SK-N-SH (cell line): ENCODE measurements around the gene ANKRD18A. TPM values are rescaled to one million over a fixed set of nuclear protein-coding genes. Genes with fewer than 3 reads are reported as not detected.
"Not testable (repeated sequence)": the region's sequence is repeated elsewhere in the genome, so short reads cannot be mapped to it uniquely, and the experiment has no call there.

Experiments
- CTCF ChIA-PET: fragments of 300-600, 350-600 bp; formaldehyde crosslinking; extraction: SDS; loops from one replicate; lab custom pipeline; 2021; lab: Yijun Ruan, JAX
- POLR2A ChIA-PET: fragments of 350-600 bp; sonication (Branson Sonifier 250); formaldehyde crosslinking; extraction: SDS; loops from one replicate; lab custom pipeline; 2020; ENCODE audit warnings: antibody characterized with exemption, inconsistent platforms; lab: Yijun Ruan, JAX
- DNase-seq: peaks from one replicate; pipeline ENCODE4 v3.0.0; 2012
- H2AFZ ChIP-seq: fragments of 200-600 bp; sonication (generic); 2 replicates; pipeline ENCODE4 v1.8.1; 2016; ENCODE audit warnings: antibody characterized with exemption, mild to moderate bottlenecking, low read depth
- H3F3A ChIP-seq: fragments of 200-600 bp; sonication (generic); replicated peaks from 2 replicates; pipeline ENCODE3; 2016; ENCODE audit warnings: antibody characterized with exemption, mild to moderate bottlenecking; ENCODE audit not compliant: insufficient read depth
- H3K27ac ChIP-seq, 2 experiments: fragments of 200-500 bp in 1 of 2; fragments of 200-600 bp in 1 of 2; sonication (Bioruptor generic) in 1 of 2; sonication (generic), shearing (Covaris generic) in 1 of 2; 2 replicates each; pipeline versions ENCODE4 v1.5.1 to v1.6.1; 2014 to 2016; ENCODE audit warnings: low read depth in 2 of 2, inconsistent platforms in 1 of 2, low read length in 1 of 2, mild to moderate bottlenecking in 1 of 2, mixed read lengths in 1 of 2
- H3K27me3 ChIP-seq: fragments of 200-600 bp; sonication (generic), shearing (Covaris generic); 2 replicates; pipeline ENCODE4 v1.6.1; 2016; ENCODE audit warnings: mixed run types; ENCODE audit not compliant: insufficient read depth
- H3K36me3 ChIP-seq, 2 experiments: fragments of 200-500 bp in 1 of 2; fragments of 200-600 bp in 1 of 2; sonication (Bioruptor generic) in 1 of 2; sonication (generic) in 1 of 2; replicated peaks in 1 of 2; 2 replicates each; pipeline versions ENCODE3 to v1.5.1; 2014 to 2016; ENCODE audit warnings: low read length in 1 of 2, mild to moderate bottlenecking in 1 of 2; ENCODE audit not compliant: insufficient read depth in 2 of 2, control insufficient read depth in 1 of 2
- H3K4me1 ChIP-seq, 2 experiments: fragments of 200-500 bp in 1 of 2; fragments of 200-600 bp in 1 of 2; sonication (Bioruptor generic) in 1 of 2; sonication (generic), shearing (Covaris generic) in 1 of 2; 2 replicates each; pipeline versions ENCODE4 v1.5.1 to v1.6.1; 2014 to 2016; ENCODE audit warnings: low read depth in 1 of 2, low read length in 1 of 2, mixed run types in 1 of 2; ENCODE audit not compliant: insufficient read depth in 2 of 2, control insufficient read depth in 1 of 2
- H3K4me2 ChIP-seq: fragments of 200-600 bp; sonication (generic), shearing (Covaris generic); 2 replicates; pipeline ENCODE4 v1.6.1; 2017; ENCODE audit warnings: mixed run types
- H3K4me3 ChIP-seq, 2 experiments: fragments of 200-500 bp in 1 of 2; fragments of 200-600 bp in 1 of 2; sonication (Bioruptor generic) in 1 of 2; sonication (generic), shearing (Covaris generic) in 1 of 2; 2 replicates each; pipeline versions ENCODE4 v1.5.1 to v1.8.1; 2014 to 2016; ENCODE audit warnings: low read depth in 2 of 2, inconsistent platforms in 1 of 2, low read length in 1 of 2, mild to moderate bottlenecking in 1 of 2, mixed read lengths in 1 of 2, moderate library complexity in 1 of 2
- H3K79me2 ChIP-seq: fragments of 200-600 bp; sonication (generic); 2 replicates; pipeline ENCODE4 v1.8.1; 2017; ENCODE audit warnings: mild to moderate bottlenecking; ENCODE audit not compliant: insufficient read depth
- H3K9ac ChIP-seq: fragments of 200-600 bp; sonication (generic); 2 replicates; pipeline ENCODE4 v1.6.1; 2017; ENCODE audit warnings: mixed run types
- H3K9me2 ChIP-seq: fragments of 200-600 bp; sonication (generic); 2 replicates; pipeline ENCODE4 v1.6.1; 2017; ENCODE audit warnings: mixed run types
- H3K9me3 ChIP-seq: fragments of 200-600 bp; sonication (generic); 2 replicates; pipeline ENCODE4 v1.6.1; 2017; ENCODE audit warnings: mixed run types, mild to moderate bottlenecking, moderate library complexity
- H4K20me1 ChIP-seq: fragments of 200-600 bp; sonication (generic); 2 replicates; pipeline ENCODE4 v1.6.1; 2017; ENCODE audit warnings: mild to moderate bottlenecking, mixed run types; ENCODE audit not compliant: insufficient read depth
- EP300 ChIP-seq, 2 experiments: IDR thresholded peaks; 2 replicates each; pipeline versions ENCODE4 v1.4.0 to v1.6.1; 2012; ENCODE audit warnings: borderline replicate concordance in 1 of 2, low read depth in 1 of 2, low read length in 1 of 2
- EZH2phosphoT487 ChIP-seq: fragments of 200-600 bp; sonication (generic); IDR thresholded peaks from 2 replicates; pipeline ENCODE4 v1.6.1; 2017; ENCODE audit warnings: low read depth, mixed run types, mild to moderate bottlenecking, antibody characterized with exemption, moderate library complexity, borderline replicate concordance
- FOXJ3 ChIP-seq: sonication (generic); formaldehyde crosslinking; IDR thresholded peaks from 2 replicates; pipeline ENCODE4 v1.5.1; 2020; ENCODE audit warnings: mild to moderate bottlenecking, missing genetic modification reagents
- GABPA ChIP-seq: IDR thresholded peaks from 2 replicates; pipeline ENCODE4 v1.4.0; 2012; ENCODE audit warnings: low read depth, mild to moderate bottlenecking
- MXI1 ChIP-seq: IDR thresholded peaks from 2 replicates; pipeline ENCODE4 v1.6.1; 2012; ENCODE audit warnings: mild to moderate bottlenecking, low read depth, low read length, improper control_type of control experiment
- RAD21 ChIP-seq: IDR thresholded peaks from 2 replicates; pipeline ENCODE4 v1.6.1; 2012; ENCODE audit warnings: mild to moderate bottlenecking, low read length
- WGBS: methylation state at CpG from one replicate; pipeline ENCODE4 v1.1.6; 2017; ENCODE audit warnings: low lambda C conversion rate; 5-methylcytosine and 5-hydroxymethylcytosine counted together
- polyA plus RNA-seq, 3 experiments: library from polyadenylated mRNA; depleted of rRNA; stranded (reverse); fragments of >200 nt; gene quantifications; 2 replicates each; pipeline ENCODE4 v1.2.3, GENCODE V29; 2012
- TF ChIP-seq, protein P1 (sequence below): fragments of 200-600 bp; sonication (generic); IDR thresholded peaks from 2 replicates; pipeline ENCODE4 v1.6.1; 2017; ENCODE audit warnings: antibody characterized with exemption, mild to moderate bottlenecking, moderate library complexity
- TF ChIP-seq, protein P2 (sequence below): fragments of 150-350 bp; IDR thresholded peaks from 2 replicates; pipeline ENCODE4 v1.6.1; 2017; ENCODE audit warnings: antibody characterized with exemption, low read length, low read depth, borderline replicate concordance

The ANKRD18A gene
- polyA plus RNA-seq, 1 of the 3 experiments (the other 2 are of a cell fraction), result 0.02 TPM

DNA sequence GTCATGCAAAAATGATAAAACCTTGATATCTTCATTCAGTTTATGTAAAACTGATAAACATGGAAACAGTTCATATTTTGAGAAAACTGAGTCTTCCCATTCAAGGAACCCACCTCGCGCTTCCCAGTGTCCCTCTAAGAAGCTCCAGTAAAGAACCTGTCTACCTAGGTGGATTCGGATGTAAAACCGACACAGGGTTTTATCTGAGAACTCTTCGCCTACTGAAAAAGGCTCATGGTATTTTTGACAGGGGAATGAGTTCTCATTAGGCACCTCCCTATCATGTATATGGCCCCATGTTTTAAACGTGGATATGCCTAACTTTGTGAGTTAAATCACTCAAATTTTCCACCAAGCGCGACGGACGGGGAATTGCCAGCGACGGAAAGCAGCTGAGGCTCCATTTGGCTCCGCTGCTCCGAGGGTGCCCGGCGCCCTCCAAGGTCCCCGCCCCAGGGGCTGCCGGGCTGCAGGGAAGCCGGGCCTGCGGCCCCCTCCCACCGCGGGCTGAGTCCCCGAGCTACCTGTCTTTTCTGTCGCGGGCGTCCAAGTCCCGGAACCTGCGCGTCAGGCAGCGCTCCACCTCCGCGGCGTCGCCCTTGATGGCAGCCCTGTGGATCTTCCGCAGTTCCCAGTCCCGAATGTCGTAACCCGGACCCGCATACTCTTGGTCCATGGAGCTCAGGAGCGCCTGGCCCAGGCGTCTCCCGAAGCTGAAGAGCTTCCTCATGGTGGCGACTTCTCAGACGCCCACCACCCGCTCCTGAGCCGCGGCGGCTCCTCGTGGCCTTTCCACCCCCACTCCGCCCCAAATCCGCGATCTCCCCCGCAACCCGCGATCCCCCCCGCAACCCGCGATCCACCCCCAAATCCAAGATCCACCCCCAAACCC lies 594 bp downstream of the ANKRD18A start:
- TF ChIP-seq, protein P1, sequence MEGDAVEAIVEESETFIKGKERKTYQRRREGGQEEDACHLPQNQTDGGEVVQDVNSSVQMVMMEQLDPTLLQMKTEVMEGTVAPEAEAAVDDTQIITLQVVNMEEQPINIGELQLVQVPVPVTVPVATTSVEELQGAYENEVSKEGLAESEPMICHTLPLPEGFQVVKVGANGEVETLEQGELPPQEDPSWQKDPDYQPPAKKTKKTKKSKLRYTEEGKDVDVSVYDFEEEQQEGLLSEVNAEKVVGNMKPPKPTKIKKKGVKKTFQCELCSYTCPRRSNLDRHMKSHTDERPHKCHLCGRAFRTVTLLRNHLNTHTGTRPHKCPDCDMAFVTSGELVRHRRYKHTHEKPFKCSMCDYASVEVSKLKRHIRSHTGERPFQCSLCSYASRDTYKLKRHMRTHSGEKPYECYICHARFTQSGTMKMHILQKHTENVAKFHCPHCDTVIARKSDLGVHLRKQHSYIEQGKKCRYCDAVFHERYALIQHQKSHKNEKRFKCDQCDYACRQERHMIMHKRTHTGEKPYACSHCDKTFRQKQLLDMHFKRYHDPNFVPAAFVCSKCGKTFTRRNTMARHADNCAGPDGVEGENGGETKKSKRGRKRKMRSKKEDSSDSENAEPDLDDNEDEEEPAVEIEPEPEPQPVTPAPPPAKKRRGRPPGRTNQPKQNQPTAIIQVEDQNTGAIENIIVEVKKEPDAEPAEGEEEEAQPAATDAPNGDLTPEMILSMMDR, result no peak
- TF ChIP-seq EZH2phosphoT487 (no peak), GABPA (no peak), RAD21 (no peak), FOXJ3 (CRISPR knock-in tag) (no peak), EP300 (IDR thresholded peaks at IDR 0.05; ENCODE audit: borderline replicate concordance in 1 of 2, low read depth in 1 of 2, low read length in 1 of 2) (no peak), MXI1 (no peak)
- TF ChIP-seq, protein P2, sequence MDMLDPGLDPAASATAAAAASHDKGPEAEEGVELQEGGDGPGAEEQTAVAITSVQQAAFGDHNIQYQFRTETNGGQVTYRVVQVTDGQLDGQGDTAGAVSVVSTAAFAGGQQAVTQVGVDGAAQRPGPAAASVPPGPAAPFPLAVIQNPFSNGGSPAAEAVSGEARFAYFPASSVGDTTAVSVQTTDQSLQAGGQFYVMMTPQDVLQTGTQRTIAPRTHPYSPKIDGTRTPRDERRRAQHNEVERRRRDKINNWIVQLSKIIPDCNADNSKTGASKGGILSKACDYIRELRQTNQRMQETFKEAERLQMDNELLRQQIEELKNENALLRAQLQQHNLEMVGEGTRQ, result no peak
- peak; percentile 51 for DNase-seq
- ChIA-PET POLR2A (interaction anchor here (0.6 to 1.3 kb wide), 3 partner anchors 37 to 197 kb away, joined by 3 to 4 read pairs (median 3); no protein-coding TSS in a partner anchor), CTCF (interaction anchor here (0.8 to 3.9 kb wide), 4 partner anchors 13 to 131 kb away, joined by 3 to 22 read pairs (median 4); no protein-coding TSS in a partner anchor)
- peak overlapping the region; percentile 87 for H3K4me2 ChIP-seq
- no peak overlapping the region for H3K9ac ChIP-seq
- peaks cover 0 to 3% of the 10 kb centered on the region in 2 experiments; a peak in 3 of 4 replicates for H3K4me1 ChIP-seq
- H3K27ac ChIP-seq, result peak overlapping the region in 1 of 2 experiments; percentile 72; a peak in 2 of 4 replicates
- no peaks in the 10 kb centered on the region for H3K79me2 ChIP-seq
- H3F3A ChIP-seq, result no peaks in the 10 kb centered on the region
- no peaks in the 10 kb centered on the region for H3K36me3 ChIP-seq
- peak overlapping the region; percentile 74; the same call in 1 of the 2 replicates for H2AFZ ChIP-seq
- no peaks in the 10 kb centered on the region for H4K20me1 ChIP-seq
- 24% methylated on average over 15 of the region's 58 CpGs for WGBS
- peak overlapping the region; percentile 54 to 61 for H3K4me3 ChIP-seq
- no peaks in the 10 kb centered on the region for H3K9me3 ChIP-seq
- no peaks in the 10 kb centered on the region for H3K9me2 ChIP-seq
- peaks cover 36% of the 10 kb centered on the region for H3K27me3 ChIP-seq

DNA sequence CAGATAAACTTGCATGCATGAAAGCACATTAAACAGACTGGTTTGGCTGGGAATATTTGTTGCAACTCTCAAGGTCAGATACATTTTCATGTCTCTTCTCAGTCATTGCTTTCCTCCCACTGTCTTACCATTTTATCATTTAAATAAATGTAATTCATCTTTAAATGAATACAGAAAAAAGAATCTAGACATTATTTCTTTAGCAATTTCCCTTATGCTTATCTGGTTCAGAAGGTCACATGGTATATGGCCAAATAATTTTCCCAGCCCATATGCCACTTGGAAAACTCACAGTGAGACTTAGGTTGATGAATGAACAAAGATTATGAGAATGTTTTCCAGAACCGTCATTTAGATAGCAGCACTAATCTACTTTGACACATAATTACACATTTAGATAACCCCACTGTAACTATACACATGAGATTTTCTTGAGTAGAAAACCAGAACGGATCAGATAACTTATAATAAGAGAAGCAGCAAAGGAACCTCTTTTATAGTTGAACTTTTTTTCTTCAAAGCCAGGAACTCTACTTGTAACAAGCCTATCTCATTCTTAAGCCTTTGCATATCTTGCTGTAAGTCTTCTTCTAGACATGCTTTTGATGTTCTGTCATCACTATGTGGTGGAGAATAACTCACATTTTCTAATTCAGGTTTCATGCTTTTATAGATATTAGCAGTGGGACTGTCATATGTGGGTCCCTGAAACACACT lies 22.2 kb downstream of the ANKRD18A start:
- H4K20me1 ChIP-seq, H3K9me3 ChIP-seq: not testable (repeated sequence)
- WGBS, result 15% methylated on average over 2 of the region's 2 CpGs

DNA sequence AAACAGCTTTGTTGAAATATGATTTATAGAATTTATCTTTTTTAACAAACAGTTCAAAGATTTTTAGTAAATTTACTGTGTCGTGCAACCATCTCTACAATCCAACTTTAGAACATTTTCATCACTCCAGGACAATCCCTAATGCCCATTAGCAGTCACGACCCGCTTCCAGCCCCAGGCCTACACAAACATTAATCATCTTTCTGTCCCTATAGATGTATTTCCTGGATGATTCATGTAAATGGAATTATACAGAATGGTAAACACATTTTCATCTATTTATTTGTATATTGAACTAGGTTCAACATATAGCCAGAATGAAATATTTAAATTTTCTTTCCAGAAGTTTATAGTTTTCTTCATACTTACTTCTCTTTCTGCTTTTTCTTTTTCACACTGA lies 25.3 kb downstream of the ANKRD18A start:
- H3K9me3 ChIP-seq, CTCF ChIA-PET, H3K36me3 ChIP-seq, H4K20me1 ChIP-seq, H3K27me3 ChIP-seq, H3K4me3 ChIP-seq, H3K9ac ChIP-seq, H3F3A ChIP-seq, H3K4me2 ChIP-seq, DNase-seq, H3K9me2 ChIP-seq, H3K79me2 ChIP-seq, H3K27ac ChIP-seq, H3K4me1 ChIP-seq, POLR2A ChIA-PET, H2AFZ ChIP-seq: not testable (repeated sequence)
- 36% methylated on average over 3 of the region's 3 CpGs for WGBS

More for the DNA sequence above, 22.2 kb downstream of the ANKRD18A start:
- H3K4me1 ChIP-seq, CTCF ChIA-PET, H3K79me2 ChIP-seq, H3K9ac ChIP-seq, H3K27ac ChIP-seq, H3K4me2 ChIP-seq, H3K9me2 ChIP-seq, DNase-seq, H3F3A ChIP-seq, H3K27me3 ChIP-seq, POLR2A ChIA-PET, H3K4me3 ChIP-seq, H2AFZ ChIP-seq, H3K36me3 ChIP-seq: not testable (repeated sequence)

DNA sequence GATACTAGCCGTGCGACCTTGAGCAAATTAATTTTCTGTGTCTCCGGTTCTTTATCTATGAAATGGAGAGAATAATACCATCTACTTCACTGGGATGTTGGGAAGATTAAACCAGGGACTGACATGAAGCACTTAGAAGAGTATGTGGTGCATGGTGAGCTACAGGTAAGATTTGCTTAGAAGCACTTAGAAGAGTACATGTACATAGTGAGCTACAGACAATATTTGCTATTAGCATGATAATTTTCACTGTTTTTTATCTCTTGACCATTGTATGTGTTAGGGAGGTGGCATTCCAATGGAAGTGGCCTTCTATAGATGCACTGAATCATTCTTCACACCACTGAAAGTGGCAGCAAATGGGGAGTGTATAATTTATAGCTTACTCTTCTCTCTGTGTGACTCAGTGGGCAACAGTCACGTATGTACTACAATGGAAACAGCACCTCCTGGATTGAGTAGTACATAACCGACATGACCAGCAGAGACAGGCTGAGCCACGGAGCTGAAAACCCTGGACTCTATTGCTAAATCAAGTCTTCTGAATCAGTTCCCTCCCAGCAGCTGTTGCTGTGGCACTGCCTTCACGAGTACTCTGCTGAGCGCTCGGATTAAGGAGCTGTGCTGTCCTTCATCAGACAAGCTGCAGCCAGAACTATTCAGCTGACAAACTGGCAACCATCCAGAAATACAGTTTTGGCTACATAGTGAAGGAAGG lies 28.9 kb downstream of the ANKRD18A start:
- H3F3A ChIP-seq, H4K20me1 ChIP-seq, CTCF ChIA-PET, H3K36me3 ChIP-seq, H3K9me2 ChIP-seq, H3K27me3 ChIP-seq, H3K4me1 ChIP-seq, H3K9me3 ChIP-seq, POLR2A ChIA-PET, H3K4me3 ChIP-seq, H3K27ac ChIP-seq, DNase-seq, H3K4me2 ChIP-seq, H2AFZ ChIP-seq, H3K9ac ChIP-seq, H3K79me2 ChIP-seq: not testable (repeated sequence)
- WGBS, result 54% methylated on average over 9 of the region's 9 CpGs
